Fibroblast of skin of abdomen (primary cell): ENCODE data around the gene HIC1.

Experiments used
- DNase-seq: peaks from one replicate; pipeline ENCODE4 v3.0.0-alpha.2; 2013

The HIC1 gene

GRCh38 chr17:2060385-2060658 lies 5.4 kb downstream of the HIC1 start:
- DNase-seq, result no peak

DNA sequence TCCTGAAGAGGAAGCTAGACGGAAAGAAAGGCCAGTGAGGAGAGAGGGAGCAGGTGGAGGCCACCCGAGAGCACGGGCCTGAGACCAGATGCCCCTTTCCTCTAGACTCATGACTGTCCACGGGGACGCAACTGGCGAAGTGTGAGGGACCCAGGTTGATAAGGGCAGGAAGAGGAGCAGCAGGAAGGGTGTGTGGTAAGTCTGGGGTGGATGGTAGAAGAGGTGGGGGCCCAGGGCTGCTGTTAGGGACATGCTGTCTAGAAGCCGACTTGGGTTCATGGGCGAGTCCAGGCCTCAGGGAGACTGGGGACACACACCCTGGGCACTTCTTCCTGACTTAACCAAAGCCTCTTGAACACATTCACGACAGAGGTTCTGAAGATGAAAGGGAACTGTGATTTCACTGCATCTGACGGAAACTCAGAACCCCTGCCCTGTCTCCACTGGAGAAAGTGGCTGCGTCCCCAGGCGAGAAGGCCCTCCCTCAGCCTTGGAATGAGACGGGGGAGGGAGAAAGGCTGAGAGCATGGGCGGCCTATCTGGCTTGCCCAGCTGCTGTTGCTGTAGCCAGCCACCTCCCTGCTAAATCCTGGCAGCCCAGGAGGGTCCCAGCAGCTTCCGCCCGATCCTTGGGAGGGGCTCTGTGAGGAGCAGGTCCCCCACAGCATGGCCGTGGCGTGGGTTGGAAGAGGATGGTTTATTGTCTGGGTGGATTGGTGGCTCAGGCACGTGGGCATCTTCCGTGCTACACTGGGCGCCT lies 6.0 kb downstream of the HIC1 start:
- DNase-seq, result no peak

DNA sequence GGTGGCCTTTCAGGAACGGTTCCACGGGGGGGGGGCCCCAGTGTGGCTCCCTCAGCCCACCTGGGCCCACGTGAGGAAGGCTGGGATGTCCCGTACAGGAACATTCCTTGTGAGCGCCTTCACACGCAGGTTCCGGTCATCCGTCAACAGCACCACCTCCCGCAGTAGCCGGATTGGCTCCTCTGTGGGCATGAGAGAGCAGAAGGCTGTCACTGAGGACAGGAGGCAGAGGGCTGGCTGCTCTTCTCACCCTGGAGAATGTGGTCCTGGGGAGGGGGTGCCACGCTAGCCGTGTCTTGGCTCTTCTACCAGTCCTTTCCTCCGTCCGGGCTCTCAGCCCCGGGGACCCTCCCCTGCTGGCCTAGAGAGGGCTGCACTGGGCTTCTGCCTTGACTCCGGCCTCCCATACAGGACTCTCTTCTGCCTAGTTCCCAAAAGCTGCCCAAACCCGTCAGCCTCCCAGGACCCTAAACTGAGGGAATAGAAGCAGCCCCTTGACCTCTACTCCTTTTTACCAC lies 6.6 kb downstream of the HIC1 start:
- DNase-seq, result no peak

GRCh38 chr17:2062571-2063183 lies 7.8 kb downstream of the HIC1 start:
- DNase-seq, result peak; percentile 61

DNA sequence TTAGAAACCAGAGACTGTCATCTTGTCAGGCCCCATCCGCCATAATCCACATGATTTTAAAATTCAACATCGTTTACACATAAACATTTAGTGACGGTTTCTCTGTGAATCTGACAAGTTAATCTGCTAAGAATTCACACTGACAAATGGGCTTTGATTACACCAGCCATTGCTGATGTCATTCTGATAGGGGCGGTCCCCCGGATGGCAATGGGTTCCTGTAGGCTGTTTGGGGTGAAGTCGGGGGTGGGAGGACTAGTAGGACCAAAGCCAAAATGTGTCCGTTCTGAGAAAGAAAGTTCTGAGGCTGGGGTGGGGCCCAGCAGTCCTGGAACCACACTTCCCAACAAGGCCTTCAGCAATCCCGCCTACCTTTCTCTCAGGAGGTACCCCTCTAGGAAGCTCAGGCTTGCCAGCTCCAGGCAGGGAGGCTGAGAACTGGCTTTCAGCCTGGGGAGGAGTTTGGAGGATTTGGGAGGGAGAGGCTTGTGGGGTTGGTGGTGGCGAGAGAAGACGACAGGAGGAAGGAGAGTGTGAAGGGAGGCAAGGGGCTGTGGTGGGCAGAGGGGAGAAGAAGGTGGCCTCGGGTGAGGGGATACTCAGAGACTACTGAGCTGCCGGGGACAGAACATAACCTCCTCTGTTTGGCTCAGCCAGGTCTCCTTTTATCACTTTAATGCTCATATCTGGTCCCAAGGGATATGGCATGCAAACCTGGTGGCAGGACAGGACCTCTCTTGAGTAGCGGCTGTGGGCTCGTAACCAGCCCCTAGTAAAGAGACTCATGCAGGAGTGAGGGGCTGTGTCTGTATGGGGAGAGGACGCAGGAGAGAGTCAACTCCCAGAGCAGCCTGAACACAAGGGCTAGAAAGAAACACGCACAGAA lies 8.6 kb downstream of the HIC1 start:
- DNase-seq, result peak; percentile 79

GRCh38 chr17:2064147-2064489 lies 9.2 kb downstream of the HIC1 start:
- no peak for DNase-seq

DNA sequence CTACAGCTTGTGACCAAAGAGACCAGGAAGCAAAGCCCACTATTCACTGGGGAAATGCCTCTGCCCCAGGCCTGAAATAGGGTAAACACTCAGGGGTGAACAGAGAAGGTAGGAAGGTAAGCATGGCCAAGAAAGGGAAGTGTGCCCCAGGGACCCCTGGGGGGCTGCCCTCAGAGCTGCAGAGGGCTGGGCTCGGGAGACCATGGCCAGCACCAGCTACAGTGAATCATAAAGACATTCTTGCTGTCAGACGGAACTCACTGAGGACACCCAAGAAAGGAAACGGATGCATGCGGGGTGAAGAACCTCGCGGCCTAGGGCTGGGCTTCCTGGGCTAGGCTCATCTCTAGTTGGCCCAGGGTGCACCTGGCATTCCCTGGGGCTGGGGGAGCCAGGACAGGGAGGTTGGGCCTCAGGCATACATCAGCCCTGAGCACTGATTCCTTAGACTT lies 9.6 kb downstream of the HIC1 start:
- peak; percentile 54 for DNase-seq

DNA sequence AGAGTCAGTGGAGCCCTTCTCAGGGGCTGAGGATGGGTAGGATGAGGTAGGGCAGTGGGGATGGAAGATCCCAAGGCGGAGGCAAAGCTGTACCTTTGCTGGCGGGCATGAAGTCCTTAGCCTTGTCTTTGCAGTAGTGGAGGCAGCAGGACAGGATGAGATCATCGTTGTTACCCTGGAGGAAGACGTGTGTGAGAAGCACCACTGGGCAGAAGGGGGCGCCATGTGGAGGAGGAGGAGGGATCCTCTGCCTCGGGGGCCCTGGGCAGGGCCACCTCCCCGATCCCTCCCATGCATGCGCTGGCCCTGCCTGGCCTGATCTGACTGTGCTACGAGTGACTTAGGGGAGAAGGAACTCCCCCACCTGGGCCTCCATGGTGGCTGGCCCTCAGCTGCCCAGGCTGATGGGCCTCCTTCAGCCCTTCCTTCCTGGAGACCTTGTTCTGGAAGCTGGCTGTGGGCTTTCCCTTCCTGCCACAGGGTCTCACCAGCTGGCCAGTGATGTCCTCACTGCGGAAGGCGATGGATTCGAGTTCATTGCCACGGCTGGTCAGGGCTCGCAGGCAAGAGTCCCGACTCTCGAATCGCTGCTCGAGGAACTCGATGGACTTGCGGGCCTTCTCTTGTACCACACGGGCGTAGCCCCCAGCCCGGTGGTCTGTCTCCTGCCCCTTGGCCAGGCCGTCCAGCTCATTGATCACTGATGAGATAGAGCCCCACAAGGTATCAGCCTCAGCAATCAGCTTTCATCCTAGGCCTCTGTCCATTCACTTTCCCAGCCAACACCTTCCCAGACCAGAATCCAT lies 10.3 kb downstream of the HIC1 start:
- peak; percentile 76 for DNase-seq

DNA sequence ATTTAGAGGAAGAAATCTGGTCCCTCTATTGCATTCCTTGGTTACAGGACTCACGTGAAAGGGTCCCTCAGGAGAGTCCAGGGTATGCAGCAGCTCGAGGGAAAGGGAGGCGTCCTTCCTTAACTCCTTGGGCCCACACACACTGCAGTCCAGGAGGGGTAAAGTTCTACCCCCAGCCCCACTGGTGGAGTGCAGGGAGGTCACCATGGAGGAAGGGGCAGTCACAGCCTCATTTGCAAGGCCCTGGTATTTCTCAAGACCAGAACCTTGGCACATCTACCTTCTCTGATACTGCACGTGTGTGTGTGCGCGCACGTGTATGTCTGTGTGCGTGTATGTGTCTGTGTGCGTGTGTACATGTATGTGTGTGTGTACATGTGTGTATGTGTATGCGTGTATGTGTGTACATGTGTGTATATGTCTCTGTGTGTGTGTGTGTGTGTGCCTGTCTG lies 11.1 kb downstream of the HIC1 start:
- no peak for DNase-seq

DNA sequence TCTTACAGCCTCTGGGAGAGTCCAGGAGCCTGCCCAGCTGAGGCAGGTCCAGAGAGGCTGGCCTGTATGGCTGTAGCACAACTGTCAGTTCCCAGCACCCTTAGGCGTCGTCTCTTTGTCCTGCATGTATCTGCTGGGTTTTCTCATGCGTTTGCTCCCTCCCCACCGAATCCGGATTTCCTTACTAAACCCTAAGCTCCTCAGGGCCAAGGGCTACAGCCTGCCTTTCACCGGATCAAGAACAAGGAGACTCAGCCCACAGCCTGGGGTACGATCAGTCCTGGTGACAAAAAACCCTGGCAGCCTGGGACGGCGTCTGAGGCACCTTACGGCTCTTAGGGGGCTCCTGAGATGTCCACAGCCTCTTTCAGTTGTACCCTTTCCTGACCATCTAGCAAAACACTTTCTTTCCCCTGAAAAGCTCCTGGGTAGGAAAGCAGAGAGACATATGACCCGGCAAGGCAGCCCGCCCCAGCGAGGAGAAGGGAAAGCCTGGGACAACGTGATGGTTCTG lies 12.2 kb downstream of the HIC1 start:
- DNase-seq, result no peak

DNA sequence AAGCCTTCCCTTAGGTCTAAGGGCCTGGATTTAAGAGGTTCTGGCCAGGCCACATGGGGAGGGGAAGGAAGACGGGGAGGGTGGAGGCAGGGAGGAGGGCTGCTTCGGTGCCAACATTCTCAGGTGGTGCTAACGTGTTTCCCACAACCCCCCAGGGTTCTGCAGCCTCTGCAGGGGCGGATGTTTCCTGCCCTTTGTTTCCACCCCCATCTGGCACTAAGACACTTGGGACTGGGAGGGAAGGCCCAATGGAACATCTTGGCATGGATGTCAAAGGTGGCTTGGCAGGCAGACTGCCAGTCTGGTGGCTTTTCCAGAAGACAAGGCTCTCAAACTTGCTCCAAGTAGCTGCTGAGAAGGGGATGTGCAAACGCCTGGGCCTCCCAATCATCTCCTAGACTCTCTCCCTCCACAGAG lies 12.7 kb downstream of the HIC1 start:
- DNase-seq, result peak; percentile 83

GRCh38 chr17:2068031-2068518 lies 13.2 kb downstream of the HIC1 start:
- peak; percentile 94 for DNase-seq

DNA sequence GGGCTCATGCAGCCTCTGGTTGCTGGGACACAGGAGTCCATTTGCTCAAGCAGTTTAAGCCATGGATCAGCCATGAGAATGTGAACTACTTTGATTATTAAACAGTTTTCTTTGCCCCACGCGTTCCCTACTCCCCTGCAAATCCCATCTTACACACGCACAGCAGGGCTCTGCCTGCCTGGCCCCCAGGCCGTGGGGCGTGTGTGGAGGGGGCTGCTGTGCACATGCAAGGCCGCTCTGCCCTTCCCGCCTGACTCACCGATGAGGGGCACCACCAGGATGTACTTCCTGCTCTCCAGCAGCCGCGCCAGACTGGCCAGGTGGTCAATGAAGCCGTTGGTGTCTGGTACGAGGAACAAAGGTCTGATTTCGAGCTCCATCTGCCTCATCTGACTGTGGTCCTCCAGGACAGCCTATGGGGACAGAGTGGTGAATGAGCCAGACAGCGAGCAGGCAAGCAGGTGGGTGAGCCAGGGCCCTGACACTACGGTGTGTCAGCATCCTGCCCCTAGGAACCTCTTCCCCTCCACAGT lies 13.7 kb downstream of the HIC1 start:
- peak; percentile 72 for DNase-seq

DNA sequence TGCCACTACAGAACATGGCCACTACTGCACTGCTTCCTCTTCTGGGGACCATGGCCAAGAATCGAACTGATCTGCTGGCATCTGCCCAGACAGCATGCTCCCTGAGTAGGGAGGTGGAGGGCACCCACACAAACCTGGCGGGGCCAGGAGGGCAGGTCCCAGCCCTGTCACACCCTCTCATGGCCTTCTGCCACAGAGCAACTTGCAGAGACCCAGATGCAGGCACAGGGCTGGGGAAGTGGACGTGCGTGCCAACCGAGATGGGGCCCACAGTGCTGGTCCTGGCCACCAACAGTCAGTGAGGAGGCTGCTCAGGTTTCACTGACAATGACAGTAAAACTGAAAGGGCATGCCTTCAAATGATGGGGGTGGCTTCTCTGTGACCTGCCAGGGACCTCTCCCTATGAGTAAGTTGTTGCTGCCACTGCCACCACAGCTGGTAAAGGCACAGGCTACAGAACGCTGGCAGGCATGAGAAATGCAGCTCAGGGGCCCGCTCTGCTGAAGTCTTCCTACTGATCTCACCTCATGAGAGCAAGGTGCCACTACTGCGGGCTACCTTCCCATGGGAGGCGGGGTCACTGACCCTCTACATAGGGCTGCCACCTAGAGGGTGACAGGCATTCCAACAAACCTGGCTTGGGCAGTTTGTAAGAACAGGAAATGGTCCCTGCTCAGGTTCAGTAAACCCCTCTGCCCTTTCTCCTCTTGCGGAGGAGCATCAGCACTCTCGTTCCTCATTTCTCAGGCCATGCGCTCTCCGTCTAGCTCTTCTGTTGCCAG lies 15.5 kb downstream of the HIC1 start:
- no peak for DNase-seq

DNA sequence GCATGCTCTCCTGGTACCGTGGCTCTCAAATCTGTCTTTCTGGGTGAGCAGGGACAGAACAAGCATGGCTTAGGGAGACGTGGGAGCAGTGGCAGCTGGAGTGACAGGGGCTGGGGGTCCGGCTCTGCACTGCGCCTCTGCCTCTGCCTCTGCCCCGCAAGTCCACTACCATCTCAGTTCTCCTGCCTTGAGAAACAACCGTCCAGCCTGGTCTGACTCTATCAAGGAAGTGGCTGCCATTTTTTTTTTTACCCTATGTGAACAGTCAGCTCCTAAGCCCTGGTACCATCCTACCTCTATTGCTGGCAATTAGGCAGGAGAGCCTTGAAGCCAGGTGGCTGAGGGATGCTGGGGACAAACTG lies 16.1 kb downstream of the HIC1 start:
- no peak for DNase-seq

DNA sequence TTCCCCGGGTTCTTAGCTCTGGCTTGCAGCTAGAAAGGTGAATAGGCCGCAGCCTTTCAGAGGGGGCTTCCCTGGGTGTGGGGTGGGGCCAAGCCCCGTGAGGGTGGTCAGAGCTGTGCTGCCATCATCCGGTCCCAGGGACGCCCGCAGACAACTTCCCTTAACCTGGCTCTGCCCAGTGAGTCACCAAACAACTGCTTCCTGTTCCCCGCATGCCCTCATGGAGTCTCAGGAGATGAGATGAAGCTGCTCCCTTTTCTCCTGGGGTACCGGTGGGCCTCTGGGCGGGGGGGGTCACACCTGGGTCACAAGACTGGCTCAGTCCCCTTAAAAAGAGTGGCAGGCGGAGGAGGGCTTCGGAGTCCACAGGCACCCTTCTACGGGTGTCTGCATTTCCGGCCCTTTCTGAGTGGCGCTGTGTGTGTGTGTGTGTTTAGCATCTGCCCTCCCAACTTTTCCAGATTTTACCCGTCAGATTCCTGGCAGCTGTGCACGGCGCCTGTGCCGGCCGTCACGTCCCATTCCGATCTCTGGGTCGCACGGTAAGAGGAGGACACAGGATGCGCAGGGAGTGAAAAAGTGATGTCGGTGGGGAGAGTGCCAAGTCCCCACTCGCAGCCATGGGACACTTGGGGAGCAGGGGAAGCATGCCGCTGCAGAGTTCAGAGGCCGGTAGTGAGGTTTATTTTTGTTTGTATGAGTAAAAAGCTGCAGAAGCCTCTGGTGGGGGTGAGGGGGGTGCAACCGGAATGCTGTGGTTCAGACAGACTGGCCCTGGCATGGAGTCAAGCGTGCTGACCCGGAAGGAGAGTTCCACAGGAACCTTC lies 16.8 kb downstream of the HIC1 start:
- peak; percentile 64 for DNase-seq

- no peak for DNase-seq
Measured at GRCh38 chr17:2074919-2075318, 20.0 kb downstream of the HIC1 start.

DNA sequence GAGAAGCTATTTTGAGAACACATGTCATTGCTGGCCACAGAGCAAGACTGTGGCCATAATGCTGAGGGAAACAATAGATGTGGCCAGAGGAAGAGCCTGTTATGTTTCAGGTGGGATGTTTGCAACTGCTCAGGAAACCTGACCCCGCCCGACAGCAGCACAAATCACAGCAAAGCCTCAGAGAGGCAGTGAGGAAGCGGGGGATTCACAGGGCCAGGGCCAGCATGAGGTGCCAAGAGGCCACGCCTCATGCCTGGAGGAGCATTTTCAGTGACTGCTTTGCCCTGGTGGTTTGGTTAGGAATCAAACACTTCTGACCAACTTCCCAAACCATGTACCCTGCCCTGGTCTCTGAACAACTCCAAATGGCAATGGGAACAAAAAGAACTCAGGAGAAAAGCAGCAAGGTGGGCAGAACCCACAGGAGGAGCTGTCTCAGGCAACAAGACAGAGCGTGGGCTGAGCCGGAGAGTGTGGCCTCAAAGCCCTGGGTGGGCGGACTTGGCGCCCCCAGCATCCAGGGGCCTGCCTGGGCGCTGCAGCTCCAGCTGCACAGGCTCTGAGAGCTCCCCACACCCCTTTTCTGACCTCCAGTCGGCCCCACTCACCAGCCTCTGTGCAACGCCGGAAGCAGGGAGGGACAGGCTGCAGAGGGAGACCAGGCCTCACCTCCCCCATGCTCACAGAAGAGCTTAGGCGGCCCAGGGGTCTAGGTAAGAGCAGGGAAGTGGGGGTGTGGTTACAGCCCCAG lies 20.6 kb downstream of the HIC1 start:
- DNase-seq, result peak; percentile 53
